OCI-LY7 (cell line): ENCODE results near the gene RSRC2. TPM values are rescaled to one million over a fixed set of nuclear protein-coding genes. Genes with fewer than 3 reads are reported as not detected.

Source experiments
- small RNA-seq: library from RNA; depleted of rRNA; stranded (forward); fragments of <200 nt; gene quantifications from one replicate; pipeline ENCODE3, GENCODE V24; 2014
- total RNA-seq, 2 experiments: library from RNA; depleted of rRNA in 1 of 2; stranded (reverse); fragments of >200 nt in 1 of 2; shearing (Covaris generic) in 1 of 2; gene quantifications; 2 replicates each; pipeline ENCODE4 v1.2.3, GENCODE V29; 2014 to 2022

RSRC2 gene
- total RNA-seq, 2 experiments from 2014 or later, result 91.7 to 132 TPM

Small RNA genes lying within 50 kb of the gene (small RNA-seq; reads per million reads assigned to genes)
- not detected for gene AC026333.1
- not detected for gene RF00411

Other genes starting within 250 kb of the RSRC2 start
- 11.2 and 15.3 TPM in 2 replicates for gene CLIP1, start 104.3 kb downstream of the RSRC2 start, total RNA-seq (2014; rRNA removed; shearing (Covaris generic))
- 25.6 and 26.2 TPM in 2 replicates for gene CLIP1, start 104.3 kb downstream of the RSRC2 start, total RNA-seq (2022)
- gene ZCCHC8, start 26.0 kb downstream of the RSRC2 start, total RNA-seq (2014; rRNA removed; shearing (Covaris generic)), result 46.9 and 48.7 TPM in 2 replicates
- 68.1 and 68.6 TPM in 2 replicates for gene ZCCHC8, start 26.0 kb downstream of the RSRC2 start, total RNA-seq (2022)
- 138 and 170 TPM in 2 replicates for gene KNTC1, start 313 bp upstream of the RSRC2 start, total RNA-seq (2014; rRNA removed; shearing (Covaris generic))
- 195 and 253 TPM in 2 replicates for gene KNTC1, start 313 bp upstream of the RSRC2 start, total RNA-seq (2022)
- not detected in 2 replicates for gene HCAR2, start 176.4 kb upstream of the RSRC2 start, total RNA-seq (2014; rRNA removed; shearing (Covaris generic))
- not detected in 2 replicates for gene HCAR2, start 176.4 kb upstream of the RSRC2 start, total RNA-seq (2022)
- not detected in 2 replicates for gene HCAR3, start 189.9 kb upstream of the RSRC2 start, total RNA-seq (2014; rRNA removed; shearing (Covaris generic))
- not detected in 2 replicates for gene HCAR3, start 189.9 kb upstream of the RSRC2 start, total RNA-seq (2022)
- gene HCAR1, start 203.9 kb upstream of the RSRC2 start, total RNA-seq (2014; rRNA removed; shearing (Covaris generic)), result 0.06 TPM in 1 of 2 replicates, not detected in the other
- gene HCAR1, start 203.9 kb upstream of the RSRC2 start, total RNA-seq (2022), result 0.07 TPM in 1 of 2 replicates, not detected in the other
- gene DENR, start 225.9 kb upstream of the RSRC2 start, total RNA-seq (2014; rRNA removed; shearing (Covaris generic)), result 42.4 and 51.4 TPM in 2 replicates
- 77.4 and 81.8 TPM in 2 replicates for gene DENR, start 225.9 kb upstream of the RSRC2 start, total RNA-seq (2022)
- 1.6 and 1.8 TPM in 2 replicates for gene CCDC62, start 247.6 kb upstream of the RSRC2 start, total RNA-seq (2014; rRNA removed; shearing (Covaris generic))
- gene CCDC62, start 247.6 kb upstream of the RSRC2 start, total RNA-seq (2022), result 1.2 and 1.5 TPM in 2 replicates